Activated naive CD8-positive, alpha-beta T cell treated with anti-CD3 and anti-CD28 coated beads, Interleukin-2, amount 50 U/mL, for 24 hours (primary cell): ENCODE data around the gene TANC1.
A peak's percentile ranks its signal among the peaks of the same experiment; 100 is the strongest.

Experiments
- ATAC-seq: fragments of 150-1000 bp; cut with Tn5 transposase; one replicate; pipeline ENCODE4 v1.10.0; 2021
- DNase-seq: peaks from one replicate; pipeline ENCODE4 v3.0.0; 2021
- H3K27ac Mint-ChIP-seq: one replicate; pipeline ENCODE4 v1.8.0; 2021; ENCODE audit warnings: mild to moderate bottlenecking, mixed read lengths
- H3K27me3 Mint-ChIP-seq: one replicate; pipeline ENCODE4 v1.8.0; 2021; ENCODE audit warnings: mixed read lengths
- H3K36me3 Mint-ChIP-seq: one replicate; pipeline ENCODE4 v1.8.0; 2021; ENCODE audit warnings: low read depth, mixed read lengths
- H3K4me1 Mint-ChIP-seq: one replicate; pipeline ENCODE4 v1.8.0; 2021; ENCODE audit warnings: mixed read lengths
- H3K4me3 Mint-ChIP-seq: one replicate; pipeline ENCODE4 v1.8.0; 2021; ENCODE audit warnings: mild to moderate bottlenecking, moderate library complexity, mixed read lengths
- H3K9me3 Mint-ChIP-seq: one replicate; pipeline ENCODE4 v1.8.0; 2021; ENCODE audit warnings: mixed read lengths

The TANC1 gene

GRCh38 chr2:159194241-159194640, 225.8 kb downstream of the TANC1 start:
- ATAC-seq: no peak
- Mint-ChIP-seq H3K27ac (no peak overlapping the region), H3K4me1 (no peaks in the 10 kb centered on the region), H3K4me3 (no peak overlapping the region), H3K27me3 (no peaks in the 10 kb centered on the region), H3K36me3 (no peaks in the 10 kb centered on the region), H3K9me3 (no peaks in the 10 kb centered on the region)
- DNase-seq: no peak

- Mint-ChIP-seq H3K4me1 (peaks cover 4% of the 10 kb centered on the region), H3K9me3 (no peaks in the 10 kb centered on the region), H3K27ac (no peak overlapping the region), H3K4me3 (no peak overlapping the region), H3K36me3 (no peaks in the 10 kb centered on the region), H3K27me3 (no peaks in the 10 kb centered on the region)
- DNase-seq (no peak), ATAC-seq (no peak)
Observed at GRCh38 chr2:159195697-159196096, 227.3 kb downstream of the TANC1 start.

- ATAC-seq: no peak
- Mint-ChIP-seq H3K27ac (no peak overlapping the region), H3K9me3 (no peaks in the 10 kb centered on the region), H3K27me3 (no peaks in the 10 kb centered on the region), H3K36me3 (no peaks in the 10 kb centered on the region), H3K4me1 (peaks cover 11% of the 10 kb centered on the region), H3K4me3 (no peak overlapping the region)
- no peak for DNase-seq
Observed at GRCh38 chr2:159196393-159196925, 228.0 kb downstream of the TANC1 start.

- DNase-seq (no peak), ATAC-seq (no peak)
- Mint-ChIP-seq H3K4me3 (no peak overlapping the region), H3K4me1 (peaks cover 18% of the 10 kb centered on the region), H3K27ac (no peak overlapping the region), H3K36me3 (no peaks in the 10 kb centered on the region), H3K9me3 (no peaks in the 10 kb centered on the region), H3K27me3 (no peaks in the 10 kb centered on the region)
Observed at GRCh38 chr2:159199236-159199635, 230.8 kb downstream of the TANC1 start.

GRCh38 chr2:159199761-159200465, 231.5 kb downstream of the TANC1 start:
- H3K9me3 Mint-ChIP-seq: no peaks in the 10 kb centered on the region
- DNase-seq: no peak
- no peaks in the 10 kb centered on the region for H3K27me3 Mint-ChIP-seq
- peaks cover 18% of the 10 kb centered on the region for H3K4me1 Mint-ChIP-seq
- H3K27ac Mint-ChIP-seq: no peak overlapping the region
- ATAC-seq: no peak
- no peaks in the 10 kb centered on the region for H3K36me3 Mint-ChIP-seq
- no peak overlapping the region for H3K4me3 Mint-ChIP-seq

- DNase-seq: no peak
- no peaks in the 10 kb centered on the region for H3K36me3 Mint-ChIP-seq
- H3K9me3 Mint-ChIP-seq: no peaks in the 10 kb centered on the region
- no peak overlapping the region for H3K4me3 Mint-ChIP-seq
- H3K4me1 Mint-ChIP-seq: peaks cover 18% of the 10 kb centered on the region
- H3K27me3 Mint-ChIP-seq: no peaks in the 10 kb centered on the region
- H3K27ac Mint-ChIP-seq: no peak overlapping the region
- ATAC-seq: no peak
Observed at GRCh38 chr2:159200498-159200897, 232.1 kb downstream of the TANC1 start.

GRCh38 chr2:159201360-159202063, 233.1 kb downstream of the TANC1 start:
- H3K4me3 Mint-ChIP-seq: no peak overlapping the region
- no peak overlapping the region for H3K27ac Mint-ChIP-seq
- ATAC-seq (peak; percentile 71), DNase-seq (peak; percentile 9)
- no peaks in the 10 kb centered on the region for H3K27me3 Mint-ChIP-seq
- H3K9me3 Mint-ChIP-seq: no peaks in the 10 kb centered on the region
- no peaks in the 10 kb centered on the region for H3K36me3 Mint-ChIP-seq
- peaks cover 18% of the 10 kb centered on the region for H3K4me1 Mint-ChIP-seq

- no peak overlapping the region for H3K4me3 Mint-ChIP-seq
- no peak for ATAC-seq
Observed at GRCh38 chr2:159202568-159203071, 234.2 kb downstream of the TANC1 start.

GRCh38 chr2:159204381-159205144, 236.1 kb downstream of the TANC1 start:
- Mint-ChIP-seq H3K4me3 (no peak overlapping the region), H3K9me3 (no peaks in the 10 kb centered on the region), H3K27ac (no peak overlapping the region), H3K27me3 (no peaks in the 10 kb centered on the region), H3K36me3 (no peaks in the 10 kb centered on the region), H3K4me1 (peaks cover 31% of the 10 kb centered on the region)
- no peak for ATAC-seq
- DNase-seq: no peak

More at GRCh38 chr2:159202568-159203071, 234.2 kb downstream of the TANC1 start:
- peaks cover 18% of the 10 kb centered on the region for H3K4me1 Mint-ChIP-seq
- no peak for DNase-seq
- no peaks in the 10 kb centered on the region for H3K9me3 Mint-ChIP-seq
- H3K27me3 Mint-ChIP-seq: no peaks in the 10 kb centered on the region
- H3K27ac Mint-ChIP-seq: no peak overlapping the region
- H3K36me3 Mint-ChIP-seq: no peaks in the 10 kb centered on the region

- ATAC-seq (no peak), DNase-seq (no peak)
- peaks cover 33% of the 10 kb centered on the region for H3K4me1 Mint-ChIP-seq
- no peaks in the 10 kb centered on the region for H3K27me3 Mint-ChIP-seq
- H3K4me3 Mint-ChIP-seq: no peak overlapping the region
- H3K27ac Mint-ChIP-seq: no peak overlapping the region
- H3K9me3 Mint-ChIP-seq: no peaks in the 10 kb centered on the region
- no peaks in the 10 kb centered on the region for H3K36me3 Mint-ChIP-seq
Observed at GRCh38 chr2:159206736-159207380, 238.4 kb downstream of the TANC1 start.

- no peak overlapping the region for H3K27ac Mint-ChIP-seq
- peaks cover 30% of the 10 kb centered on the region for H3K4me1 Mint-ChIP-seq
- ATAC-seq (no peak), DNase-seq (no peak)
- H3K4me3 Mint-ChIP-seq: no peak overlapping the region
- H3K27me3 Mint-ChIP-seq: no peaks in the 10 kb centered on the region
- H3K9me3 Mint-ChIP-seq: no peaks in the 10 kb centered on the region
- no peaks in the 10 kb centered on the region for H3K36me3 Mint-ChIP-seq
Observed at GRCh38 chr2:159208438-159208837, 240.0 kb downstream of the TANC1 start.

GRCh38 chr2:159209341-159210306, 241.2 kb downstream of the TANC1 start:
- H3K4me1 Mint-ChIP-seq: peaks cover 30% of the 10 kb centered on the region
- ATAC-seq (peak; percentile 78), DNase-seq (peak; percentile 24)
- H3K27ac Mint-ChIP-seq: peak overlapping the region; percentile 59
- peak overlapping the region; percentile 30 for H3K4me3 Mint-ChIP-seq
- H3K9me3 Mint-ChIP-seq: no peaks in the 10 kb centered on the region
- no peaks in the 10 kb centered on the region for H3K27me3 Mint-ChIP-seq
- no peaks in the 10 kb centered on the region for H3K36me3 Mint-ChIP-seq
